Right ventricle myocardium superior (tissue), 1 donor: ENCODE data around the gene ARL10. TPM values are rescaled to one million over a fixed set of nuclear protein-coding genes. Genes with fewer than 3 reads are reported as not detected.
A peak's percentile ranks its signal among the peaks of the same experiment; 100 is the strongest.

ENCODE experiments used
- ATAC-seq: fragments of 200-7000 bp; cut with Tn5 transposase; one replicate; pipeline ENCODE4 v1.9.1; 2020; ENCODE audit warnings: mild to moderate bottlenecking; ENCODE audit not compliant: poor library complexity
- DNase-seq: peaks from one replicate; pipeline ENCODE4 v3.0.0-alpha.2; 2020
- intact Hi-C: fragments of 100-400 bp; cut with DNase I; formaldehyde crosslinking; loops from one replicate; pipeline ENCODE4 v1.11.2; 2022
- total RNA-seq: library from RNA; stranded (reverse); fragmentation: NEBNext Ultra II Directional; extraction: Animal tissue kit (Norgen Biotek cat#: 25700); gene quantifications from one replicate; pipeline ENCODE4 v1.2.1, GENCODE V29; 2021
- donor health status: DM: no; HTN: yes; CAD: no; lungs with severe emphysema.

Gene ARL10
- total RNA-seq, 1 donor from 2014 or later, result 5.5 TPM

DNA sequence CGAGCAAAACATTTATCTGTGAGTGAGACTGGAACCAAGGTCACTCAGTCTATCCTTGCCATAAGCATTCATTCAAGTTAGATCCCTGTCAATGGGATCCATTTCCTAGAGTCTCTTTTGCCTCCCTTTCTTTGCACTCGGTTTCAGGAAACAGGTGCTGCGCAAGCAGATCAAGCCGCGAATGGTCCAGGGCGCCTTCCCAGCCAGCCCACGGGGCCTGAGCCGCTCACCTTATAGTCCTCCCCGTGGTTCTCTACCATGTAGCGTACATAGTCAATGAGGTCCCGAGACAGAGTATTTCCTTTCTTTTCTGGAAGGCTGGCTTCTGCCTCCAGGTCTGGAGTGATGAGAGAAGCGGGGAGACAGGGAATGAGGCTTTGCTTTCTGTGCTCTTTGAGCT lies 19.7 kb downstream of the ARL10 start:
- intact Hi-C loops, result no loop called here
- DNase-seq, result no peak
- no peak for ATAC-seq

DNA sequence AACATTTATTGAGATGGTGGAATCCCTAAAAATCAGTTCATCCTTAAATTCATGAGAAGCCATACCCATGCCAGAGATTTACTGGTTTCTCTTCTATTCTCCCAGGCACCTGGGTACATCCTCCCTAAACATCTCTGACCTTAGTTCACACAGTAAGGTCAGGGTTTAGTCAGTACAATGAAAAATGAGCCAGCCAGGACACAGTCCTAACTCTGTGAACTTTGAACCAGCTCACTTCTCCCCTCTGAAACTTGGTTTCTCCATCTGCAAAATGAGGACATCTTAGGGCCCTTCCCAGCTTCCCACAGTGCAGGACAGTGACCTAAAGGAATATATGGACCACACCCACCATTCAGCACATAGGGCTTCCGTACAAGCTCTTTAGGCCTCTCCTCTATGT lies 21.2 kb downstream of the ARL10 start:
- no peak for DNase-seq
- ATAC-seq, result no peak
- intact Hi-C loops, result no loop called here

DNA sequence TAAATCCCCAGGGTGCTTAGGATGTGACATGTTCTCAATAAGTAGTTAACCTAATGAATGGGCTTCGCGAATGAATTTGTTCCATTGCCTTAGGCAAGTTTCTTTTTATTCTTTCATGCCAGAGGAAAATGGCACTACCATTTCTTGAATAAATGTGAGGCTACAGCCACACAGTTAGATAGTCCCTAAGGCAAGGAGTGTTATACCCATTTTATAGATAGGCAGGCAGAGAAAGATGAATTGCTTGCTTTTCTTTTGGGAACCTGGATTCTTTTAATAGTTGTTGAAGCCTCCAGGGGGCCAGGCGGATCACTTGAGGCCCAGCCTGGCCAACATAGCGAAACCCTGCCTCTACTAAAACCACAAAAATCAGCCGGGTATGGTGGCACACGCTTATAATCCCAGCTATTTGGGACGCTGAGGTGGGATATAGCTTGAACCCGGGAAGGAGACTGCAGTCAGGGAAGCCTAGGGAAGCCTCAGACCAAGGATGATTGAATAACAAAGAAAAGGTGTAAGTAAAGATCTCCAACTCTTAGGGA lies 22.2 kb downstream of the ARL10 start:
- ATAC-seq (no peak), DNase-seq (no peak)
- intact Hi-C loops, result no loop called here

DNA sequence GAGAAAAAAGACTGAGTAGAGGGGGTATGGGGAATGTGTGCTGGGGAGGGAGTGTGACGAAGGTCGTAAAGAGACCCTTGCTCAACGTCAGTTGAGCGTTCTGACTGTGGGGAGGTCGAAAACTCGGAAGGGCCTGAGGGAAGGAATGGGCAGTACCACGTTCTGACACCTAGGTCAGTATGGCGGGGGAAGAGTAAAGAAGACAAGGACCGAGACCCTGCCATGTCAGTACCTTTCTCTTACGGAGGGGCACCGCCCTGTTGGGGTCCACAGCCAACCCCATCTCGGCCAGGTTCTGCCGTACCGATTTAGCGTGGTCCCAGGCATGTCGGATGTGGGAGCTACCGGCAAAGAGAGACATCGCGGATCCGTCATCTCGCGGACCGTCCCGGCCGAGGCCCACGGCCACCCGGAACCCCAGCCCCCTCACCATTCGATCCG lies 22.7 kb downstream of the ARL10 start:
- no peak for DNase-seq
- ATAC-seq, result no peak
- intact Hi-C loops, result no loop called here

DNA sequence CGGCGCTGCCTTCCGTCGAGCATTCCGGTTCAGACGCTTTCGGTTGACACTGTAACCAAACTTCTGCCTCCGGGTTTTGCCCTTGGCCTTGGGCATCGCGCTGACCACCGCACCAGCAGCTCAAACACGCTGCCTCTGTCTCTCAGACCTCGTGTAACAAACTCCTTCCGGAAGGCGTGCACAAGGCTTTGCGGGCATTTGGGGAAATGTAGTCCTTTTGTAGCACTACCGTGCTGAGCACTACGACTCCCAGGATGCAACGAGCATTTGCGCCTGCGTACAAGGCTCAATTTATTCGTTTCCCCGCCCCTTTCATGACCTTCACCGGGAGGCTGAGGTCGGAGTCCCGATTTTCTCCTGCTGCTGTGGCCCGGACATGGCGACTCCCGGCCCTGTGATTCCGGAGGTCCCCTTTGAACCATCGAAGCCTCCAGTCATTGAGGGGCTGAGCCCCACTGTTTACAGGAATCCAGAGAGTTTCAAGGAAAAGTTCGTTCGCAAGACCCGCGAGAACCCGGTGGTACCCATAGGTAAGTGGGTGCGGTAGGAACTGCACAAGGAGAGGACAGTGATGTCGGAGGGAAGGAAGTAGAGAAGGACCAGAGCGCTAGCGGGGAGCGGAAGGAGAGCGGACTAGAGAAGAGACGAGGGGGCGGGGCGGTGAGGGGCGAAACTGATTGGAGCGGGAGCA lies 23.3 kb downstream of the ARL10 start, which contains the start of the genes HIGD2A and NOP16:
Gene HIGD2A, plus strand, starts transcription at position 308 of the 691 bp plus-strand sequence. Its CDS starts 69 bp downstream, at position 377.
Gene NOP16, minus strand, starts transcription at position 155 of the 691 bp plus-strand sequence. Its CDS starts 59 bp downstream, at position 96.
- DNase-seq (peak; percentile 99), ATAC-seq (peak; percentile 94)
- intact Hi-C loops, result no loop called here

DNA sequence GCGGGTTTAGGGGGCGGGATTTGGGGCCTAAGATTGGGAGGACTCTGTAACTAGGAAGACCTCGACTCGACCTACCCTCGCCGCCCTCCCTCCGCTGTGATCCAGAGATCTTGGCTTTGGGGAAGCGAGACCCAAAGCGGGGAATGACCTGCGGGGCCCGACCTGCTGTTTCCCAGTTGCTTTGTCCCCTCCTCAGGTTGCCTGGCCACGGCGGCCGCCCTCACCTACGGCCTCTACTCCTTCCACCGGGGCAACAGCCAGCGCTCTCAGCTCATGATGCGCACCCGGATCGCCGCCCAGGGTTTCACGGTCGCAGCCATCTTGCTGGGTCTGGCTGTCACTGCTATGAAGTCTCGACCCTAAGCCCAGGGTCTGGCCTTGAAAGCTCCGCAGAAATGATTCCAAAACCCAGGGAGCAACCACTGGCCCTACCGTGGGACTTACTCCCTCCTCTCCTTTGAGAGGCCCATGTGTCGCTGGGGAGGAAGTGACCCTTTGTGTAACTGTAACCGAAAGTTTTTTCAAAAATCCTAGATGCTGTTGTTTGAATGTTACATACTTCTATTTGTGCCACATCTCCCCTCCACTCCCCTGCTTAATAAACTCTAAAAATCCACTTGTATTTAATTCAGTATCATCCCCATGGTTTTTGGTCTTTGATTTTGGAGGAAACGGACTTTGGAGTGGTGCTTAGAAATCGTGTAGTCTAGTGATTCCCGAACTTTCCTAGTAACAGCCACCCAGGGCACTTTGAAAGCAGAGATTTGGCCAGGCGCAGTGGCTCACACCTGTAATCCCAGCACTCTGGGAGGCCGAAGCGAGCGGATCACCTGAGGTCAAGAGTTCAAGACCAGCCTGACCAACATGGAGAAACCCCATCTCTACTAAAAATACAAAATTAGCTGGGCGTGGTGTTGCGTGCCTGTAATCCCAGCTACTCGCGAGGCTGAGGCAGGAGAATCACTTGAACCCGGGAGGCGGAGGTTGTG lies 24.1 kb downstream of the ARL10 start:
- peak; percentile 43 for ATAC-seq
- no peak for DNase-seq
- intact Hi-C loops, result no loop called here

DNA sequence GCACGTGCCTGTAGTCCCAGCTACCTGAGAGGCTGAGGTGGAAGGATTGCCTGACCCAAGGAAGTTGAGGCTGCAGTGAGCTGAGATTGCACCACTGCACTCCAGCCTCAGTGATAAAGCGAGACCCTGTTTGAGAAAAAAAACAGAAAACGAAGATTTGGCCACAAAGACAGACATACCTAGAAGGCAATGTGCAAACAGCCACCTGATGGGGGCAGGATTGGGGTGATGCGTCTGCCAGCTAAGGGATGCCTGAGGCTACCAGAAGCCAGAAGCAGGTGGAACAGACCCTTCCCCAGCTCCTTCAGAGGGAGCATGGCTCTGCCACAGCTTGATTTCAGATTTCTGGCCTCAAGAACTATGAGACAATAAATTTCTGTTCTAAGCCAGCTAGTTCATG lies 26.2 kb downstream of the ARL10 start:
- DNase-seq, result no peak

DNA sequence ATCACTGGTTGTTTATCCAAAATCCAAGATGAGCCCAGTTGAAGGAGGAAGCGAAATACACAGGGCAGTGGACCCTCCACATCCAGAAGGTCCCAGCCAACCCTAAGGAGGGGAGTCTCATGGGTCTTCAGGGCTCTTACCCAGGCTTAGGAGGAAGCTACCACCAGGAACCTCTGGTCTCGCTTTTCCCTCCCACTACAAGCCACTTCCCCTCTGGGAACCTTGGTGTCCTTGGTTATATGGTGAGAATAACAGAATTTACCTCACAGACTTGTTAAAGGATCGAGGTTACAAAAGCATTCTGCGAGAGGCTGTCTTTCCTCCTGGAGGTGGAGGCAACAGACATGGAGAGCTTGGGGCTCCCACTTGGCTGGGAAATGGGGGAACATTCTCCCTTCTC lies 26.7 kb downstream of the ARL10 start:
- intact Hi-C loops, result no loop called here
- ATAC-seq, result no peak
- DNase-seq, result no peak

More for the DNA sequence above, 26.2 kb downstream of the ARL10 start:
- no peak for ATAC-seq
- intact Hi-C loops, result no loop called here

DNA sequence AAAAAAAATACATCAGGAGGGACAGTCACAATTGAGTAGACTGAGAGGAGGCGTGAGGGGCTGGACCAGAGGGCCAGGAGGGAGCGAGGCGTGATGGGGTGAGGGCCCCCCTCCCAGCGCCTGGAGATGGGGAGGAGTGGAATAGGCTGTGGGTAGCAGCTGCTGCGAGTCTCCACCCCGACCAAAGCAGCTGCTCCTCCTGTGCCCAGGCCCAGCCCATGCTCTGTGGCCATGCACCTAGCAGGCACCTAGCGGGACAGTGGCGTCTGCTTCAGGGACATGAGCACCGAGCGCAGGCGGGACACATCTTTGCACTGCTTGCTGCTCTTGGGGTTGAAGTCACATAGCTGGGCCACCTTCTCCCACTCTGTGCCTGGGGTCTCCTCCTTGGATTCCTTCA lies 27.2 kb downstream of the ARL10 start:
- DNase-seq (no peak), ATAC-seq (no peak)
- intact Hi-C loops, result no loop called here

DNA sequence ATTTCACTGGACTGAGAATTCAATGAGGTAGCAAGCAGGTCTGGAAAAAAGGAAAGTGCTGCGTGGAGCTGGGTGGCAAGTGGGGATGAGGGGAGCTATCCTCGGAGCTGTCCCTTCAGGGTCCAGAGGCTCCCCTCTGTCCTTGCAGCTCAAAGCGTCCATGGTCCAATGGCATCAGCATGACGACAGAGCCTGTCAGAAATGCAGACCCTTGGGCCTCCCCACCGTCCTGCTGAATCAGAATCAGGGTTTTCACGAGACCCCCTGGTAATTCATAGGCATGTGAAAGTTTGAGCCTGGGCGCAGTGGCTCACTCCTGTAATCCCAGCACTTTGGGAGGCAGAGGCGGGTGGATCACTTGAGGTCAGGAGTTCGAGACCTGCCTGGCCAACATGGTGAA lies 28.8 kb downstream of the ARL10 start:
- DNase-seq, result no peak
- intact Hi-C loops, result no loop called here
- no peak for ATAC-seq

DNA sequence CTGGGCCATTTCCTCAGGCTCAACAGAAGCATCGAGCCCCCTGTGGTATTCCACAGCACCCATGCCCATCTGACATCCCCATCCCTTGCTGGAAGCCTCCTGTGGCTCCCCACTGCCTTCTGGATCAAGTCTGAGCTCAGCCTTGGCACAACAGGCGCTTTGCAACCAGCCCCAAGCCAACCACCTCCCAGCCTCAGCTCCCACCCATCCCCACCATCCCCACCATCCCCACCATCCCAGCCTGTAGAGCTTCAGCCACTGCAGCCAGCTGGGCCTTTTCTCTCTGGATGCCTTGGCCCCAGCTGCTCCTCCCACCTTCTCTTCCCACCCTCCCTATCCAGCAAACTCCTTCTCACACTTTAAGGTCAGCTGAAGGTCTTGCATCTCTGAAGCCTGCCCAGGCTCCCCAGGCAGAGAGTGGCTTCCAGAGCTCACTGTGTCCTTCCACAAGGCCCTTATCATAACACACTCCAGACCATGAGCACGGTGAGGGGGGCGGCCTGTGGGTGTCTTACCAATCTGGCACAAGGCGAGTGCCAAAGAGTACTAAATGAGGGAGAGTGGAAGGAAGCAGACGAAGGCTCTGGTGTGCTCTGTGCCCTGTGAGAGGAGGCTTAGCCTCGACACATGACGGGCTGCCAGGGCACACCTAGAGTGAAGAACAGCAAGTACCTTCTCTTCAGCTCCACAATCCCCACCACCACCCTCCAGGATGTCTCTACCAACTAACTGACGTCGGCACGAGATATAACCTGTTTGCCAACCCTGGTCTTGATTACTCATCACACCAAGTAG lies 29.8 kb downstream of the ARL10 start:
- intact Hi-C loops, result no loop called here
- DNase-seq, result peak; percentile 80
- peak; percentile 83 for ATAC-seq

DNA sequence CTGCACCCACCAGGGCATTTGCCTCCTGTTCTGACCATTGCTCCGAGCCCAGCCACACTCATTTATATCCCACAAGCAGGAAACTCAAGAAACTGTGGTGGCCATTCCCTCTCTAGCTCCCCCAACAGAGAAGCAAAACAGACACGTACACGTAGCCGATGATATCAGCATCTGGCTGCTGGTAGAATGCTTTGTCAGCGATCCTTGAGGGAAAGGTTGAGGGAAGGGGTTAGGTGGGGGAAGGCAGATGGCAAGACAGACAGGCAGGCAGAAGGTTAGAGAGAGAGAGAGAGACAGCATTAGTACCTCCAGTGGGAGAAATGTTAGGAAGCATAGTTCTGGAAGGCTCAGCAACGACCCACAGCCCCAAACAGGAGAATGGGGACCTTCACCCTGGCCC lies 31.0 kb downstream of the ARL10 start:
- DNase-seq (no peak), ATAC-seq (no peak)
- intact Hi-C loops, result no loop called here

DNA sequence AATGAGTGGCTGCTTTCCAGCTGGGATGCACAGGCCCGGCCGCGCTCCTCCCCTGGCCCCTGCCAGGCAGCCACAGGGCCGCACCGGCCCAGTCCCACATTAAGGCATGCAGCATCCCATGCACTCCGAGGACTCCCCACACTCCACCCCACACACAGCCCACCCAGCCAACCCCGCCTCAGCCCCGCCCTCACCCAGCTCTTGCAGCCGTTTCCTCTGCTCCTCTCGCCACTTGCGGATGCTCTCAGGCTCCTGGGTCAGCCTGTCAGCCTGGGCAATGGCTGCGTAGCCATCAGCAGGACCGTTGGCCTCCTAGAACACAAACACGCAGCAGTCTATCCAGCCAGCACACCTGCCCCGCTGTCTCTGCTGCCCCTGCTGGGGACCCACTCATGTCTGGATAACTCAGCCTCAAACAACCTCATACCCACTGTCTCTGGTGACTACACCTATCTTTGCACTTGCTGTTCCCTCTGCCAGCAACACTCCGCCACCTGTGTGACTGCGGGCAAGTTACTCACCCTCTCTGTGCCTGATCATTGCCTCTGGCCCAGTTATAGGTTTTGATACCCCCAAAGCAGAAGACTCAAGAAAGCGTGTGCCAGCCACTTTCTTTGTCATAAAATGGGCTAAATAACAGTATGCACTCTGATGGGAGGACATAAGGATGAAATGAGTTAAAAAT lies 32.6 kb downstream of the ARL10 start:
- intact Hi-C loops, result no loop called here
- DNase-seq (no peak), ATAC-seq (no peak)

DNA sequence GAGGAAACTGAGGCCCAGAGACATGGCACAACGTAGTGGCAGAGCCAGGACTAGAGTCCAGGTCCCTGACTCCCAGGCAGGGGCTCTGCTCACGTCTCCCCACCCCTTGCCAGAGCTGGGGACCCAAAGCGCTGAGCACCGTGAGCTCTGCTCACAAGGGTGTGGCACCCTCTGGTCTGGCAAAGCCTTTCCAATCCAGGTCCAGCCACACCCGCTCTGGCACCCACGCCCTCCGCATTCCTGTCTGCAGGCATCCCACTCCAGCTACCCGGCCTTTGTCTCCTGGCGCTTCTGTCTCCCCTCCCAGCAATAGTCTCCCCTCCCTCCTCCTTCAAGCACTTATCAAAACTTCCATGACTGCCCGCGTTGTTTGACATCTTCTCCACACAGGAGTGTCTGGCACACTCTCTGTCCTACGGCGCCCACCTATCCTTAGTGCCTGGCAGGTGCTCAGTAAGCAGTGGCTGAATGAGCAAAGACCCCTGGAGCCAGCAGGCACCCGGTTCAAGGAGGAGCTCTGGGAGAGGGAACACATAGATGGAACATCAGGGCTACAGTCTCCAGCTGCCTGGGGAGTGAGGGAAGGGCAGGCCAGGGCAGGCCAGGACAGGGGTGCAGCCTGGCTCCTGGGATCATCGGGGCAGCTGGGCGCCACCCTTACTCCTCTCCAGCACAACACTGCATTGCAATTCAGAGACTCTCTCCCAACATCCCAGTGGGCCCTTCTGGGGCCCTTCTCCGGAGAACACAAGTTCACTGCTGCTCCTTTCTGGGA lies 35.3 kb downstream of the ARL10 start:
- no peak for DNase-seq
- intact Hi-C loops, result no loop called here
- ATAC-seq, result peak; percentile 23

DNA sequence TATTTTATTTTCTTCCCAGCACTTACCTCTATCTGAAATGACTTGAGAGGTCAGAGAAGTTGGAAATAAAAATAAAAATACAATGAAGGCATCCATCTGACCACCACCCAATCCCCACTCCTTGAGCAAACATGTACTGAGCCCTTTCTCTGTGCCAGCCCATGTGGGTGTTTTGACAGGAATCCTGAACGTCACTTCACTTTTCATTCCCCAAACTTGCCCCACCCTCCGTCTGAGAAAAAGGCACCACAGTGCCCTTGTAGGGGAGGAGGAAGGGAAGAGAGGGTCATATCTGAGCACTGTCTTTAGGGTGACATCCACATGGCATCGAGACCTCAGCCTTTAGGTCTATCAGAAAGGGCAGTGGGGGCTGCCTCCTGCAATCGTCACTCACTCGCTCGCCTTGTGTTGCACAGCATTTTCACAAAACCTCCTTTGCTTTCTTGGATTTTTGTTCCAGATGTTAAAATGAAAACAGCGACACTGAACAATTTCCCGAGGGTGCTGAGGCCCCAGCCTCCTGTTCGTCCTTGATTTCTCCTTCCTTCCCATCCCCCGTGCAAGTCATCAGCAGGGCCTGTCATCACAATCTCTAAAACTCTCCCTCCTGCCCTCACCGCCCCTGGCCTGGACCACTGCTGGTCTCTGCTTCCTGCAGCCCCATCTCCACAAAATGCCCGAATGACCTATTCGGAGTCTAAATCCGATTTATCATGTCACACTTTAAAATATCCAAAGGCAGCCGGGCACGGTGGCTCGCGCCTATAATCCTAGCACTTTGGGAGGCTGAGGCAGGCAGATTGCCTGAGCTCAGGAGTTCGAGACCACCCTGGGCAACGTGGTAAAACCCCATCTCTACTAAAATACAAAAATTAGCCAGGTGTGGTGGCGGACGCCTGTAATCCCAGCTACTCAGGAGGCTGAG lies 36.3 kb downstream of the ARL10 start:
- intact Hi-C loops, result no loop called here
- no peak for DNase-seq
- ATAC-seq, result peak; percentile 35

DNA sequence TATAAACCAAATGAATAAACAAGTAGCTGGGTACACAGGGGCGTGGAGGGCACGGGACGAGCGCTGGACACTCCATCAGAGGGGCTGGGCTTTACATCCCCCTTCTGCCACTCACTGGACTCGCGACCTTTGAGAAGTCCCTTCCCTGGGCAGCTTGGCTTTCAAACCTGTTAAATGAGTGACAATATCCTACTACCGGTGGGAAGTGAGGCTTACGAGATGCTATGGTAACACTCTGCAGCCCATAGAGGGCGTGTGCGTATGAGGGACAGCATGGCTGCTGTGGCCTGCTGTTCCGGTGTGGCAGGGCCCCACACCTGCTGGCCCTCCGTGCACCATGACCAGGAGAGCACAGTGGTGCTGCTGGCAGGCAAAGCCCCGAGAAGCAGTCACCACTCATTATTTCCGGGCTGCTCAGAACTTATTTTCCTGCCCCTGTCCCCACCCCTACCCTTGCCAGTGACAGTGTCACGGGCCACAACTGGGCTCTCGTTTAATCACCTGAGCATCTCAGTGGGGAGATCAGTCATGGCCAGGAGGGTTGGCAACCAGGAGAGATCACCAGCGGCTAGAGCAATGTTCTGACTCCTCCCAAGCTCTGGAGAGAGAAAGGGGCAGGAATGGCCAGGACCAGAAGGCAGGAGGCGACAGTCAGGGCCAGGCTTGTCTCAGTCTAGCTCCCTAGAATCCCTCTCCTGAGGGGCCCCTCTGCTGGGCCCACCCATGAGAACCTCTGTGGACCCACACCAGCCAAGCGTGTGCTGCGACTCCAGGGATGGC lies 40.6 kb downstream of the ARL10 start:
- no peak for DNase-seq
- ATAC-seq, result no peak
- intact Hi-C loops, result no loop called here
